ENCODE data around the gene HSPA5.

- TF ChIP-seq CTCF (IDR thresholded peaks at IDR 0.05; ENCODE audit: low read depth, low read length, missing input control) (no peak), TAF1 (conservative IDR thresholded peaks at IDR 0.05) (no peak), RAD21 (IDR thresholded peaks at IDR 0.05) (no peak), REST (IDR thresholded peaks at IDR 0.05) (no peak), MAX (IDR thresholded peaks at IDR 0.05) (no peak), EGR1 (IDR thresholded peaks at IDR 0.05; ENCODE audit: low read depth in 2 of 2) (no peak), FOXA1 (IDR thresholded peaks at IDR 0.05) (no peak), YY1 (IDR thresholded peaks at IDR 0.05) (no peak), JUND (IDR thresholded peaks at IDR 0.05) (no peak)
These were observed 5.1 kb upstream of the HSPA5 start for GRCh38 chr9:125246261-125246667.
